Stimulated activated CD4-positive, alpha-beta T cell treated with anti-CD3 and anti-CD28 coated beads, Interleukin-1b, Interleukin-23, amount 100 ng/mL, for 48 hours (primary cell): Measurements from ENCODE around the gene ZFP1.
"Not testable (repeated sequence)": the region's sequence is repeated elsewhere in the genome, so short reads cannot be mapped to it uniquely, and the experiment has no call there.

Source experiments
- DNase-seq: peaks from one replicate; pipeline ENCODE4 v3.0.0-alpha.2; 2020

ZFP1 gene

GRCh38 chr16:75160386-75160785 lies 12.1 kb downstream of the ZFP1 start:
- DNase-seq = no peak

GRCh38 chr16:75169899-75170405 lies 21.6 kb downstream of the ZFP1 start:
- no peak for DNase-seq

- DNase-seq = no peak
These were observed 24.3 kb downstream of the ZFP1 start for GRCh38 chr16:75172578-75172977.

- no peak for DNase-seq
These were observed 26.8 kb downstream of the ZFP1 start for GRCh38 chr16:75175074-75175473.

- no peak for DNase-seq
These were observed 28.6 kb downstream of the ZFP1 start for GRCh38 chr16:75176926-75177325.

GRCh38 chr16:75179208-75179607 lies 30.9 kb downstream of the ZFP1 start:
- DNase-seq = no peak

GRCh38 chr16:75181630-75182029 lies 33.3 kb downstream of the ZFP1 start:
- DNase-seq = no peak

- no peak for DNase-seq
These were observed 40.6 kb downstream of the ZFP1 start for GRCh38 chr16:75188832-75189477.

GRCh38 chr16:75189638-75190245 lies 41.4 kb downstream of the ZFP1 start:
- no peak for DNase-seq

GRCh38 chr16:75192606-75193264 lies 44.4 kb downstream of the ZFP1 start:
- DNase-seq = no peak

GRCh38 chr16:75193265-75193650 lies 44.9 kb downstream of the ZFP1 start:
- DNase-seq = no peak

GRCh38 chr16:75193730-75194444 lies 45.6 kb downstream of the ZFP1 start:
- DNase-seq = no peak

- DNase-seq = no peak
These were observed 47.8 kb downstream of the ZFP1 start for GRCh38 chr16:75195811-75196790.

GRCh38 chr16:75196836-75197235 lies 48.5 kb downstream of the ZFP1 start:
- no peak for DNase-seq

- no peak for DNase-seq
These were observed 49.3 kb downstream of the ZFP1 start for GRCh38 chr16:75197522-75198134.

- no peak for DNase-seq
These were observed 49.8 kb downstream of the ZFP1 start for GRCh38 chr16:75198135-75198600.

GRCh38 chr16:75202069-75202590 lies 53.8 kb downstream of the ZFP1 start:
- no peak for DNase-seq

- DNase-seq = no peak
These were observed 54.8 kb downstream of the ZFP1 start for GRCh38 chr16:75203096-75203495.

- DNase-seq = no peak
These were observed 55.5 kb downstream of the ZFP1 start for GRCh38 chr16:75203667-75204409.

- DNase-seq = no peak
These were observed 56.1 kb downstream of the ZFP1 start for GRCh38 chr16:75204410-75204758.

- not testable (repeated sequence) for DNase-seq
These were observed 56.6 kb downstream of the ZFP1 start for GRCh38 chr16:75204905-75205304.
